AG08396 (cell line): ENCODE data around the gene DNAJB1.
A peak's percentile ranks its signal among the peaks of the same experiment; 100 is the strongest.
"Not testable (repeated sequence)": the region's sequence is repeated elsewhere in the genome, so short reads cannot be mapped to it uniquely, and the experiment has no call there.

Experiments used
- DNase-seq: peaks from one replicate; pipeline ENCODE4 v3.0.0; 2012; ENCODE audit warnings: low spot score, mixed read lengths

DNAJB1 gene

DNA sequence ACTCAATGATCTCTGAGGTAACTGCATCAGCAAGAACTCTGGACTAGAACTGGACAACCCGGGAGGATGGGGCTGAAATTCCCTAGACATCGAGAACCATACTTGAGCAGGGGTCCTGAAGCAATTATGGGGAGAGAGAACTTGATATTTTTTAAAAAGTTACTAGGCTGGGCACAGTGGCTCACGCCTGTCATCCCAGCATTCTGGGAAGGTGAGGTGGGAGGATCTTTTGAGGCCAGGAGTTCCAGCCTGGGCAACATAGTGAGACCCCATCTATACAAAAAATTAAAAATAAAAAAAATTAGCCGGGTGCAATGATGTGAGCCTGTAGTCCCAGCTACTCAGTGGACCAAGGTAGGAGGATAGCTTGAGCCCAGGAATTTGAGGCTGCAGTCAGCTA is 2.3 kb upstream of the DNAJB1 start:
- no peak for DNase-seq

DNA sequence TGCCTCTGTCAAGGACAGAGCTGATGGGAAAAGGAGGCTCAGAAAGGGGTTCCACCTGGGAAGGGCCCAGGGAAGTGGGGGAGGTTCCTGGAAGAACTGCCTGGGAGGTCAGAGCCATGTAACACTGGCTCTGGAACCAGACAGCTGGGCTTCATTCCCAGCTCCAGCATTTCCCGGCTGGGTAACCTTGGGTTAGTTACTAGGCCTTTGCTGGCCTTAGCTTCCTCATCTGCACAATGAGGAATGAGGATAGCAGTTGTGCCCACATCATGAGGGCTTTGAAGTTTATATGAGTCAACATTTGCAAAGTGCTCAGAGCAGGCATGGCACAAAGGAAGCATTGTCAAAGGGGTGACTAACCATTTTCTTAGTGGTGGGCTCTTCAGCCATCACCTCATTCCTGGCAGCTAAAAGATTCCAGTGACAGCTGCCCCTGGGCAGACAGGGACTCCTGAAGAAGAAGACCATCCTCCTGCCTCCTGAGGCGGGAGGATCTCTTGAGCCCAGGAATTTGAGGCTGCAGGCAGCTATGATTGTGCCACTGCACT is 1.7 kb upstream of the DNAJB1 start:
- peak; percentile 63 for DNase-seq

- DNase-seq = no peak
Measured at GRCh38 chr19:14519245-14519859, 1.2 kb upstream of the DNAJB1 start.

DNA sequence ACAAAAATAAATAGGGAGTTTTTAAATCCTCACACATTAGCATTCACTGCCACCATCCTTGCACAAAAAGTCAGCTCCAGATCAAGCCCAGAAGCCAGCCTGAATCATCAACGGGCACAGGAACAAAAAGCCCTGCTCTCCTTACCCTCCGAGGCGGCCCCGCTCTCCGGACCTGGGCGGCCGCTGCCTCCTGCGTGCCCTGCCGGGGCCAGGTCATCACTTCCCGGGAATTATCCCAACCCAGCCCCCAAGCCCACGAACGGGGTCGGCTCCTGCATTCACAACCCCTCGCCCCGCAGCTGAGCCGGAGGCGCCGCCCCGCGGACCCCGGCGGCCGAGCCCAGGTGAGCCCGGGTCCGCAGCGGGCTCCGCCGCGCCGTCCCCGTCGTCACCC is 754 bp downstream of the DNAJB1 start:
- DNase-seq = no peak

DNA sequence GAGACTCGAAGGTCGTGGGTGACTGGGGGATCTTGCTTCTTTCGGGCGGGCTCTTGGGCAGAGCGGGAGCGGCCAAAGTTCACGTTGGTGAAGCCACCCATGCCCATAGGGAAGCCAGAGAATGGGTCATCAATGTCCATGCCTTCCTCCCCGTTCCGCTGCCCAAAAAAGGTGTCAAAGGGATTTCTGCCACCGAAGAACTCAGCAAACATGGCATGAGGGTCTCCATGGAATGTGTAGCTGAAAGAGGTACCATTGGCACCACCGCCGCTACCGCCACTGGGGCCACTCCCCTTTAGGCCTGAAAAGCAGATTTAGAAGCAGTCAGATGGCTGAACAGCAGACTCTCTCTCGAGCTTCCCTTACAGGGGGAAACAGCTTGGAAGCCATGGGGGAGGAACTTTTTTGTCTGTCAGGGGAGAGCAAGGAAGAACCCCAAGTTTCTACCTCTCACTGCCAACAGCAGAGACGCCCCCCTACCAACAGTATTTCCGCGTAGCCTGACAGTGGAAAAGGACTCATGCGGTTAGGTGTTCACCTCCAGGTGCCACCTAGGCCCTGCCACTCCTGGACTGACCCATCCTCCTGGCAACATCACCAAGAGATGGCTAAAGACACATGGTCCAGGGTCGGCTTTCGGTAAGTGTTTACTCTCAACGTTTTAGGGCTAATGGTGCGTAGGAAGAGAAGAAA is 1.3 kb downstream of the DNAJB1 start:
- DNase-seq = no peak

DNA sequence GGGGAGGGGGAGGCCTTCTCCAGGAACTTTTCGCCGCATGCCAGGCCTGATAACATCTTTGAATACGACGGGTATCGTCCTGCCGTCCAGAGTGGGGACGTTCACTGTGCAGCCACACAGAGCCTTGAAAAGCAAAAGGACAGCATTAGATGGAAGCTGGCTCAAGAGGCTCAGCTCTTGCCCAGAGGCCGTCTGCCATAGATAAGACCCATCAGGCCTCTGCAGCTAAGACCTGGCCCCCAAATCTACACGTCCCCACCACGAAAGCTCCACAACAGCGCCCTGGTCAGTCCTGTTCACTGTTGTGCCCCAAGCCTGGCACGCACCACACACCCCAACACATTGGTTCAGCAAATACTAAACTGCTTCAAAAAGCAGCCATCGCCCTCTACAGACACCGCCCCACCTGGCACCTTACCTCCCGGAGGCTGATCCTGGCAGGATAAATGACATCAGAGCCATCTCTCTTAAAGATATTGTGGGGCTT is 2.1 kb downstream of the DNAJB1 start:
- DNase-seq = no peak

DNA sequence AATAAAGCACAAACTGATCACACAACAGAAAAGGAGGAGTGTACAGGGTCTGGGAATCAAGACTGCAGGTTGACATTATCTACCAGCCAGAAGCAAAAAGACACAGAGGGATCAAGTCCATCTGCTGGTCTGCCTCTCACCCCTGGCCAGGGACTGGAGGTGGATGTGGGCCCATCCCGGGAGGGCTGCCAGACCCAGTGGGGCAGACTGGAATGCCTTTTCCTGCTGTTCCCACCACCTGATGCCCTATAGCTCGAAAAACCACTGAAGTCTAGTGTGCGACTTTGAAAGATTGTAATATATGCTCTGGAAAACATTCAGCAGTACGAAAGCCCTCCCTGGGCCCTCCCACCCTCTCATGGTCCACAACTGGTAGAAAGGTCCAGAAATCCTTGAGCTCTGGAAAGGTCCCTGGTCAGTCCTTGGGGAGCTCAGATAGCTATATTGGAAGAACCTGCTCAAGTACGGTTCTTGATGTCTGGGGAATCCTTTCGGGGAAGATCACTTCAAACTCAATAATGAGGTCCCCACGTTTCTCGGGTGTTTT is 2.6 kb downstream of the DNAJB1 start:
- DNase-seq = no peak

DNA sequence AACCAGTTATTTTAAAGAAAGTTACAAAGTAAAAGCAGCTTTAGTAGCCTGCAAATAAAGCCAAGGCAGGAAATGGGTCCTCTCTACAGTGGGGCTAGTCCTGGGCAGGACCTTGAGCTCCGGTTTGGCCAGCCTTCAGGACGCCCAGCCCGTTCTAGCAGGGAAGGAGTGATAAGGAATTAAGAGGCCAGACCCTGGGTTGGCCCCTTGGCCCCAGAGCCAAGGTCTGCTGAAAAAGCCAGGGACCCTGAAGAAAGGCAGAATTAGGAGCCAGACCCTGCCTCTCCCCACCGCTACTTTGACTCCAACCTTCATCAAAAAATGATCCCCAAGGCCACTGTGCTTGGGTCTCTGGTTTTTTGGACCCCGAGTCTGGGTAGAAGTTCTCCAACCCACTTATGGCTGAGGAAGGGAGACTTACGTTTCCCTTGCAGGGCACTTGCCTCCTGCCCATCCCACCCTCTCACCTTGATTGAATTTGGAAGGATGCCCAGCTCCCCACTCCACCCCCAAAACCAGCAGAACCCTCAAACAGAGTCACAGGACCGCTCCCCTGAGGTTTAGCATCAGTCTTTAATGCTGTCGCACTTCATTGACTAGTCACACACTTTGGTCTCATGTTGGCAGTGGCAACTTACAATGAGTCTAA is 3.9 kb downstream of the DNAJB1 start:
- DNase-seq = no peak

DNA sequence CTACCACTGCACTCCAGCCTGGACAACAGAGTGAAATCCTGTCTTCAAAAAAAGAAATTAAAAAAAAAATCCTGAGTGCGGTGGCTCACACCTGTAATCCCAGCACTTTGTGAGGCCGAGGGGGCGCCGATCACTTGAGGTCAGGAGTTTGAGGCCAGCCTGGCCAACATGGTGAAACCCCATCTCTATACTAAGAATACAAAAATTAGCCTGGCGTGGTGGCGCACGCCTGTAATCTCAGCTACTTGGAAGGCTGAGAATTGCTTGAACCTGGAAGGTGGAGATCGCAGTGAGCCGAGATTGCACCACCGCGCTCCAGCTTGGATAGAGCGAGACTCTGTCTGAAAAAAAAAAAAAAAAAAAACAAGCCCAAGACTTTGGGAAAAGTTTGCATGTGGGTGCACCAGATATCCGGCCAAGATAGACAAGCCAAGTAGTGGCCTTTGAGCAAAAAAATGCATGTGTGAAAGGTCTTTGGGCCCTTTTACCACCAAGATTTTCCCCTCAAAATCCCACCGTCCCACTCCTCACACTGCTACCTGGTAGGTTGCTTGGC is 5.7 kb downstream of the DNAJB1 start:
- DNase-seq = no peak

DNA sequence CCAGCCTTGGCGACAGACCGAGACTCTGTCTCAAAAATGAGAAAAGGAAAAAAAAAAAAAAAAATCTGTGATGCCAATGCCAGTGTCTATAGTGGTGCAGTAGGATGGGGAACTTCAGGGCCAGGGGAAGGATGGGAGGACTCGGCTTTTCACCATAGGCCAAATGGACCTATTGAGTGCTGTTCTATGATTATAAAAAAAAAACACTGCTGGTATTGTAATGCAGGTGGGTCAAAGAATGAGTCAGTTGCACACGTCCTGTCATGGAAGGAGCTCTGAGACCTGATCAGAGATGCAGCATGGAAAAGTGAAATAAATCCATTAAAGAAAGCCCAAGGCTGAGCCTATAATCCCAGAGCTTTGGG is 7.0 kb downstream of the DNAJB1 start:
- no peak for DNase-seq

DNA sequence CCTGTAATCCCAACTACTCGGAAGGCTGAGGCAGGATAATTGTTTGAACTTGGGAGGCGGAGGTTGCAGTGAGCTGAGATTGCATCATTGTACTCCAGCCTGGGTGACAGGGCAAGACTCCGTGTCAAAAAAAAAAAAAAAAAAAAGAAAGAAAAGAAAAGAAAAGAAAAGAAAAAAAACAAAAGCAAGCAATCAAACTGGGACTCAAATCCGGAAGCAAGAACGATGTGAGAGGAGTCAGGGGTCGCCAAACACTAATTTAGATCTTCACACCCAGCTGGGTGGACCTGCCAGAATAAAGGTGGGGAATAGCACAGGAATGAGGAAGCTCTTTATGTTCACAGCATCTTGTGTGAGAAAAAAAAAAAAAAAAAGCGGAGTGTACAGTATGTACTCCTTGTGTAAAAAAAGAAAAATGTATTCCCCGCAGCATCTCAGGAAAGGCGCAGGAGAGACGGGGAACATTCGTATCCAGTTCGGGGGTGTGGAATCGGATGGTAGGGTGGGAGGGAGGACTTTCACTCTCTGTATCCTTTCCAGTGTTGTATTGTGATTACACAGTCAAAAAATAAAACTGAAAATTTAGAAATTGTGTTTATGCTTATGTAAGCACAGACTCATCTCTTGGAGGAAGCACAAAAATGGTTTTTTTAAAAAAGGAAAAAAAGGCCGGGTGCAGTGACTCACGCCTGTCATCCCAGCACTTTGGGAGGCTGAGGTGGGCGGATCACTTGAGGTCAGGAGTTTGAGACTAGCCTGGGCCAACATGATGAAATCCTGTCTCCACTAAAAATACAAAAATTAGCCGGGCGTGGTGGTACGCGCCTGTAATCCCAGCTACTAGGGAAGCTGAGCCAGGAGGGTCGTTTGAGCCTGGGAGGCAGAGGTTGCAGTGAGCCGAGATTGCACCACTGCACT is 7.6 kb downstream of the DNAJB1 start:
- DNase-seq = no peak

DNA sequence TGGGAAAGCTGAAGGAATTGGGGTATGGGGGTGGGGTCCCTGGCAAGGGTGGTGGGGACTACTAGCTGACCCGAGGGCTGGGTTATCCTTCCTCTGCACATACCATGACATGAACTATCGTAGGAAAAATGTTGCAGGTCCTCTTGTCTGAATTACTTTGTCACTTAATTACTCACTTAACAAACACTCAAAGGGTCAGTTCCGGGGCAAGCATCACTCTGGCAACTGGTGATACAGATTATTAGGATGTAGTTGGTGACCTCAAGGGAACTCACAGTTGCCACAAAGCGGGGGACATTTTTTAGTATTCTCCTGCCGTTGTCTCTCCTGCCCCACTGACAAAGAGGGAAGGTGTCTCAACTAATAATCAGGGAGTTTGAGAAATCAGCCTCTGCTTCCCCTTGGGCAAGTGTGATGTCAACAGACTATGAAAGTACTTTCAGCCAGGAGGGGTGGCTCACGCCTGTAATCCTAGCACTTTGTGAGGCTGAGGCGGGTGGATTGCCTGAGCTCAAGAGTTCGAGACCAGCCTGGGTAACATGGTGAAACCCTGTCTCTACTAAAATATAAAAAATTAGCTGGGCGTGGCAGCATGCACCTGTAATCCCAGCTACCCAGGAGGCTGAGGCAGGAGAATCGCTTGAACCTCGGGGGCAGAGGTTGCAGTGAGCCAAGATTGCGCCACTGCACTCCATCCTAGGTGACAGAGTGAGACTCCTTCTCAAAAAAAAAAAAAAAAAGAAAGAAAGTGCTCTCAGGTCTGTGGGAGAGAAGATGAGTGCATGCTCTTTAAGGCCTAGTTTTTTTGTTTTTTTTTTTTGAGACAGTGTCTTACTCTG is 10.3 kb downstream of the DNAJB1 start:
- peak; percentile 53 for DNase-seq

GRCh38 chr19:14505488-14506239 is 12.5 kb downstream of the DNAJB1 start:
- DNase-seq = no peak

- DNase-seq = not testable (repeated sequence)
Measured at GRCh38 chr19:14504575-14504974, 13.6 kb downstream of the DNAJB1 start.

DNA sequence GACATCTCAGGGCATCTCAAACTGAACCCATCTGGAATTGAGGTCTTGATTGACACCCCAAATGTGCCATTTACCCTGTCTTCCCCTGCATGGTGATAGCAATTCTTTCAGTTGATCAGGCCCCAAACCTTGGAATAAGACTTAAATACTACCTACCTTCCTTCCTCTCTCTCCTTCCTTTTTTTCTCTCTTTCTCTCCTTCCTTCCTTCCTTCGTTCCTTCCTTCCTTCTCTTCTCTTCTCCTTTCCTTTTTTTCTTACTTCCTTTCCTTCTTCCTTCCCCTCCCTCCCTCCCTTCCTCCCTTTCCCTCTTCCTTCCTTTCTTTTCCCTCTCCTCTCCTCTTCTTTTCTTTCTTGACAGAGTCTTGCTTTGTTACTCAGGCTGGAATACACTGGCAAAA is 14.9 kb downstream of the DNAJB1 start:
- DNase-seq = no peak

GRCh38 chr19:14502334-14503092 is 15.7 kb downstream of the DNAJB1 start:
- DNase-seq = no peak

GRCh38 chr19:14497228-14497921 is 20.8 kb downstream of the DNAJB1 start:
- no peak for DNase-seq

DNA sequence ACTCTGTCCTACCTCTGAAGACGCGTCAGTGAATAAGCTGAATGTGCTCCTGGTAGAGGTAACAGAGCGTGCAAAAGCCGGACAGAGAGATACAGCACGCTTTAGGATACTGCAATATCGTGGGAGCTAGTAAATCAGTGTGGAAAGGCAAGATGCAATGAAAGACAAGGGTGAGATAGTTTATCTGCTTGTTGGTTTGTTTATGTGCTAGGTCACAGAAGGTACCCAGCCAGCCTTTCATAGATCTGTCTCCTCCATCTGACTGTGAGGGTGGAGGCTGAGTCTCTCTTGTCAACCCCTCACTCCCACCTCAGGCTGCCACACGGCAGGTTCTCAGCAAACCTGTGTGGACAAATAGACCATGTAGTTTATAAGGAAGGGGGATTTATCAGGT is 21.4 kb downstream of the DNAJB1 start:
- no peak for DNase-seq
